Mucosa of descending colon (tissue), 3 donors: ENCODE measurements around the gene KNSTRN. TPM values are rescaled to one million over a fixed set of nuclear protein-coding genes. Genes with fewer than 3 reads are reported as not detected.

Experiments
- ATAC-seq: fragments of 200-7000 bp; cut with Tn5 transposase; one replicate; pipeline ENCODE4 v1.9.1; 2020; ENCODE audit warnings: mild to moderate bottlenecking, moderate library complexity
- DNase-seq, 3 donors: peaks; one replicate each; pipeline ENCODE4 v3.0.0-alpha.2; 2020
- H3K36me3 ChIP-seq: fragments of 200-600 bp; one replicate; pipeline ENCODE4 v1.8.0; 2021; ENCODE audit warnings: low read depth, mild to moderate bottlenecking
- H3K4me1 ChIP-seq: fragments of 200-600 bp; one replicate; pipeline ENCODE4 v1.8.0; 2021; ENCODE audit warnings: low read depth, mild to moderate bottlenecking
- H3K4me3 ChIP-seq: fragments of 200-600 bp; one replicate; pipeline ENCODE4 v1.8.0; 2021; ENCODE audit warnings: mild to moderate bottlenecking
- H3K9me3 ChIP-seq: fragments of 200-600 bp; one replicate; pipeline ENCODE4 v1.8.0; 2021; ENCODE audit warnings: mild to moderate bottlenecking
- CTCF ChIP-seq: fragments of 200-600 bp; IDR thresholded peaks from one replicate; pipeline ENCODE4 v1.8.0; 2022; ENCODE audit warnings: antibody characterized with exemption, mild to moderate bottlenecking
- intact Hi-C, 2 donors: fragments of 100-400 bp; cut with DNase I in 1 of 2; cut with micrococcal nuclease in 1 of 2; formaldehyde crosslinking; loops; one replicate each; pipeline versions ENCODE4 v1.11.0 to v1.11.1; 2022; cut with DNase I, micrococcal nuclease
- total RNA-seq, 3 donors: library from RNA; stranded (reverse); fragmentation: NEBNext Ultra II Directional in 2 of 3; extraction: Animal tissue kit (Norgen Biotek cat#: 25700) in 2 of 3; gene quantifications; one replicate each; pipeline versions ENCODE4 v1.2.1 to v1.2.4, GENCODE V29; 2021 to 2023
- donor health status: DM: no; HTN: no; CAD: no; lungs with moderate emphysema.
- donor health status: DM: no; HTN: no; CAD: no.
- donor health status: DM: no; HTN: yes; CAD: no.

KNSTRN gene
- total RNA-seq, 3 donors from 2014 or later = 9.4 to 16.4 (median 10.5) TPM

- ATAC-seq = peak; percentile 25
These were observed 6.7 kb downstream of the KNSTRN start for GRCh38 chr15:40388941-40389823.

GRCh38 chr15:40389824-40390595, 7.5 kb downstream of the KNSTRN start:
- TF ChIP-seq CTCF = no peak
- Histone ChIP-seq H3K4me3 (no peak overlapping the region), H3K36me3 (no peaks in the 10 kb centered on the region), H3K9me3 (no peaks in the 10 kb centered on the region), H3K4me1 (no peaks in the 10 kb centered on the region)
- intact Hi-C loops = no loop called here
- DNase-seq (no peak), ATAC-seq (no peak)

More at GRCh38 chr15:40388941-40389823, 6.7 kb downstream of the KNSTRN start:
- no peak for TF ChIP-seq CTCF
- H3K4me3 ChIP-seq = no peak overlapping the region
- DNase-seq = no peak
- no peaks in the 10 kb centered on the region for H3K4me1 ChIP-seq
- intact Hi-C loops = no loop called here
- H3K36me3 ChIP-seq = no peaks in the 10 kb centered on the region
- no peaks in the 10 kb centered on the region for H3K9me3 ChIP-seq

- Histone ChIP-seq H3K4me3 (no peak overlapping the region), H3K9me3 (no peaks in the 10 kb centered on the region), H3K36me3 (no peaks in the 10 kb centered on the region), H3K4me1 (no peaks in the 10 kb centered on the region)
- DNase-seq (no peak), ATAC-seq (peak; percentile 56)
- intact Hi-C loops = no loop called here
- TF ChIP-seq CTCF = no peak
These were observed 10.7 kb downstream of the KNSTRN start for GRCh38 chr15:40392986-40393948.

- DNase-seq (no peak), ATAC-seq (no peak)
- TF ChIP-seq CTCF = no peak
- no peaks in the 10 kb centered on the region for H3K36me3 ChIP-seq
- H3K9me3 ChIP-seq = no peaks in the 10 kb centered on the region
- no peak overlapping the region for H3K4me3 ChIP-seq
- H3K4me1 ChIP-seq = no peaks in the 10 kb centered on the region
- intact Hi-C loops = no loop called here
These were observed 15.3 kb downstream of the KNSTRN start for GRCh38 chr15:40397688-40398412.
